Muscle layer of duodenum (tissue), 2 donors: ENCODE results near the gene CDK17.

Experiments used
- H3K27ac ChIP-seq: one replicate; pipeline ENCODE4 v1.7.0; 2013; ENCODE audit warnings: mild to moderate bottlenecking, low read length
- H3K27me3 ChIP-seq: one replicate; pipeline ENCODE4 v1.7.0; 2013; ENCODE audit warnings: low read depth, mild to moderate bottlenecking, control low read depth, low read length
- H3K36me3 ChIP-seq, 2 donors: one replicate each; pipeline ENCODE4 v1.7.0; 2013; ENCODE audit warnings: low read length in 2 of 2, control low read depth in 1 of 2, mild to moderate bottlenecking in 1 of 2; ENCODE audit not compliant: insufficient read depth in 2 of 2, control insufficient read depth in 1 of 2
- H3K4me1 ChIP-seq, 2 donors: one replicate each; pipeline ENCODE4 v1.7.0; 2013; ENCODE audit warnings: low read length in 2 of 2, mild to moderate bottlenecking in 2 of 2, control low read depth in 1 of 2, moderate library complexity in 1 of 2; ENCODE audit not compliant: insufficient read depth in 2 of 2, control insufficient read depth in 1 of 2
- H3K4me3 ChIP-seq, 2 donors: one replicate each; pipeline ENCODE4 v1.7.0; 2013; ENCODE audit warnings: low read length in 2 of 2, low read depth in 1 of 2, mild to moderate bottlenecking in 1 of 2
- H3K9me3 ChIP-seq, 2 donors: one replicate each; pipeline ENCODE4 v1.7.0; 2013; ENCODE audit warnings: low read length in 2 of 2, control low read depth in 1 of 2, mild to moderate bottlenecking in 1 of 2; ENCODE audit not compliant: control insufficient read depth in 1 of 2
- donor health status: healthy.

Gene CDK17

GRCh38 chr12:96366381-96366654 lies 33.9 kb downstream of the CDK17 start:
- H3K27ac ChIP-seq, result peak overlapping the region; percentile 32
- H3K4me3 ChIP-seq, result no peak overlapping the region
- no peaks in the 10 kb centered on the region for H3K27me3 ChIP-seq
- H3K4me1 ChIP-seq, result peaks cover 16 to 47% of the 10 kb centered on the region in 2 donors
- H3K9me3 ChIP-seq, result no peaks in the 10 kb centered on the region
- no peaks in the 10 kb centered on the region for H3K36me3 ChIP-seq

- H3K27me3 ChIP-seq, result no peaks in the 10 kb centered on the region
- no peaks in the 10 kb centered on the region for H3K36me3 ChIP-seq
- peak overlapping the region; percentile 32 for H3K27ac ChIP-seq
- peaks cover 21 to 50% of the 10 kb centered on the region in 2 donors for H3K4me1 ChIP-seq
- no peaks in the 10 kb centered on the region for H3K9me3 ChIP-seq
- H3K4me3 ChIP-seq, result no peak overlapping the region
Measured at GRCh38 chr12:96365604-96366380, 34.4 kb downstream of the CDK17 start.

- Histone ChIP-seq H3K4me1 (peaks cover 25 to 43% of the 10 kb centered on the region in 2 donors), H3K9me3 (no peaks in the 10 kb centered on the region), H3K27ac (no peak overlapping the region), H3K4me3 (no peak overlapping the region), H3K27me3 (no peaks in the 10 kb centered on the region), H3K36me3 (no peaks in the 10 kb centered on the region)
Measured at GRCh38 chr12:96364092-96364700, 36.0 kb downstream of the CDK17 start.

DNA sequence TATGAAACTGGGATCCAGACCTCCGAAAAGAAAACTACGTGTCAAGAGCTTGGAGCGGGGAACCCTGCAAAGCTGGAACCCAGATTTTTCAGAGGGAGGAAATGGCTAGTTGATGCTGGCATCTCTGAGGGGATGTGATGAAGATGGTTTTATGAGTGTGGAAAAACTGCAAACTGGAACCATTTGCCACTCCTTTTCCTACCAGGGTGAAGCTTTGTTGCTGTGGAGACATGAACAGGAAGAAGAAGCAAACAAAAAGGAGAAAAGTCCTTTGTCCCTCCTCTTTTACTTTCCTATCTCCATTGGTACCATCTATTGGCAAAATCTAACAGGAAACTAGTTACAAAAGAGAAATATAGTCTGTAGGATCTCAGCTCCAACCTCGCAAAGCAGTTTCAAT lies 39.2 kb downstream of the CDK17 start:
- H3K36me3 ChIP-seq, result no peaks in the 10 kb centered on the region
- H3K4me1 ChIP-seq, result peaks cover 12 to 33% of the 10 kb centered on the region in 2 donors
- H3K4me3 ChIP-seq, result no peak overlapping the region
- H3K9me3 ChIP-seq, result no peaks in the 10 kb centered on the region
- no peaks in the 10 kb centered on the region for H3K27me3 ChIP-seq
- H3K27ac ChIP-seq, result peak overlapping the region; percentile 22

DNA sequence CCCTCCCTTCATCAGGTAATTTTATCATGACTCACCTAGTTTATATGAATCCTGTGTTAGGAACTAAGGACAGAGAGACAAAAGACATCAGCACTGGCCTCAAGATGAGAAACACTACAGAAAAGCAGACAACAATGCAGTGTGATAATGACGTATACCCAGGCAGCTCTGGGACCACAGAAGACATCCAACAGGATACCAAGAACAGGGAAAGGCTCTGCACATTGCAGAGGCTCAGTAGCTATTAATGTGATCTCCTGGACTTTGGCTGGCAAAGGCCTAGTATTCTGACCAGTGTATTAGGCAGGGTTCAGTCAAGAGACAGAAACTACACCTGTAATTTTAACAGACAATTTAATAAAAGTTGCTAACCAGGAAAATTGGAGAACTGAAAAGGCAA lies 39.7 kb downstream of the CDK17 start:
- peaks cover 12 to 33% of the 10 kb centered on the region in 2 donors for H3K4me1 ChIP-seq
- peak overlapping the region; percentile 22 for H3K27ac ChIP-seq

DNA sequence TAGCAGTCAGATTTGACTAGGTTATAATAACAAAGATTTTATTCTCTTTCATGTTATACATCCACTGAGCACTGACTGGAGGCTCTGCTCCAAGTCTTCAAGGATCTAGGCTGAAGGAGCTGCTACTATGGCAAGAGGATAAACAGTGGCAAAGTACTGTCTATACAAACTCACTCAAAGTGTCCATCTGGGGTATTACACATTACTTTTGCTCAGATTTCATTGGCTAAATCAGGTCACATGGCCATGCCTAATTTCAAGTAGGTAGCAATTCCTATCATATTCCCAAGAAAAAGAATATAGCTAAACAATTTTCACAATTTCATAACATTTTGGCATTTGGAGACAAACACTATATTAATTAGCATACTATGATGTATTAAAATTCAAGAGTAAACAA lies 40.9 kb downstream of the CDK17 start:
- no peaks in the 10 kb centered on the region for H3K9me3 ChIP-seq
- no peaks in the 10 kb centered on the region for H3K27me3 ChIP-seq
- no peaks in the 10 kb centered on the region for H3K36me3 ChIP-seq
- H3K4me3 ChIP-seq, result no peak overlapping the region
- H3K4me1 ChIP-seq, result peaks cover 9 to 36% of the 10 kb centered on the region in 2 donors
- H3K27ac ChIP-seq, result no peak overlapping the region

More for the DNA sequence above, 39.7 kb downstream of the CDK17 start:
- Histone ChIP-seq H3K27me3 (no peaks in the 10 kb centered on the region), H3K4me3 (no peak overlapping the region), H3K36me3 (no peaks in the 10 kb centered on the region), H3K9me3 (no peaks in the 10 kb centered on the region)

GRCh38 chr12:96356831-96357230 lies 43.4 kb downstream of the CDK17 start:
- Histone ChIP-seq H3K4me3 (no peak overlapping the region), H3K4me1 (peaks cover 17 to 53% of the 10 kb centered on the region in 2 donors), H3K9me3 (no peaks in the 10 kb centered on the region), H3K27me3 (no peaks in the 10 kb centered on the region), H3K36me3 (no peaks in the 10 kb centered on the region), H3K27ac (no peak overlapping the region)

DNA sequence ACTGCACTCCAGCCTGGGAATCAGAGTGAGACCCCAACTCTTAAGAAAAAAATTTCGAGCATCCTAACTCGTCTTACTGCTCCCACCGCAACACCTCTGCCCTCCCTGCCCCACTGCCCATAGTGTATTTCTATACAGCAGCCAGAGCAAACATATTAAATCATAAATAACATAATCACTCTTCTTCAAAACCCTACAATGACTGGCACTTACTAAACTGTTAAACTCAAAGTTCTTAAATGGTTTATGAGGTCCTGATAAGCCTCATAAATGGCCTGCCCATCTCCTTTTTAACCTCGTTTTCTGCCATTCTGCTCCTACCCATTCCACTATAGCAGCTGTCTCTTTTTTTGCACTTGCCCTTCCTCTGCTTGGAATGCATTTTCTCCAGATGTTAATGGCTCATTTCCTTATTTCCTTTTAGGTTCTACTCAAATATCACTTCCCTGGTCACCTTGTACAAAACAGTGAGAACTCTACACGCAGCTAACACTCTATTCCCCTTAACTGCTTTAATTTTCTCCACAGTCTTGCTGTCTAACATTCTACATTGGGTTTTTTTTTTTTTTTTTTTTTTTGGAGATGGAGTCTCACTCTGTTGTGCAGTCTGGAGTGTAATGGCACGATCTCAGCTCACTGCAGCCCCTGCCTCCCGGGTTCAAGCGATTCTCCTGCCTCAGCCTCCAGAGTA lies 45.2 kb downstream of the CDK17 start:
- H3K36me3 ChIP-seq, result no peaks in the 10 kb centered on the region
- no peaks in the 10 kb centered on the region for H3K27me3 ChIP-seq
- no peak overlapping the region for H3K4me3 ChIP-seq
- H3K9me3 ChIP-seq, result no peaks in the 10 kb centered on the region
- peaks cover 8 to 49% of the 10 kb centered on the region in 2 donors for H3K4me1 ChIP-seq
- H3K27ac ChIP-seq, result no peak overlapping the region

DNA sequence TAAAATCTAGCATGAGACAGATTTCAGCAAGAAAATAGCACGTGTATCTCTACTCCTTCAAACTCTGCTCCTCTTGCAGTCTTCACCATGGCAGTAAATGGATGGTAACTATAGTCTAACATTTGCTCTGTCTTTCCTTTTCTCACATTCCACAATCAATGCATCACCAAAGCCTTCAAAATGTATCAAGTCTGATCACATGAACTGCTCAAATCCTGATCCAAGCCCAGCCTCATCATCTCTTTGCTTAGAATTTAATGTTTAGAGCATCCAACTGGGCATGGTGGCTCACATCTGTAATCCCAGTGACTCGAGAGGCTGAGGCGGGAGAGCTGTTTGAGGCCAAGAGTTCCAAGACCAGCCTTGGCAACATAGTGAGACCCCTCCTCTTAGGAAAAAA lies 45.9 kb downstream of the CDK17 start:
- no peak overlapping the region for H3K27ac ChIP-seq
- H3K4me1 ChIP-seq, result peaks cover 8 to 49% of the 10 kb centered on the region in 2 donors
- H3K4me3 ChIP-seq, result no peak overlapping the region
- H3K9me3 ChIP-seq, result no peaks in the 10 kb centered on the region
- H3K36me3 ChIP-seq, result no peaks in the 10 kb centered on the region
- no peaks in the 10 kb centered on the region for H3K27me3 ChIP-seq

DNA sequence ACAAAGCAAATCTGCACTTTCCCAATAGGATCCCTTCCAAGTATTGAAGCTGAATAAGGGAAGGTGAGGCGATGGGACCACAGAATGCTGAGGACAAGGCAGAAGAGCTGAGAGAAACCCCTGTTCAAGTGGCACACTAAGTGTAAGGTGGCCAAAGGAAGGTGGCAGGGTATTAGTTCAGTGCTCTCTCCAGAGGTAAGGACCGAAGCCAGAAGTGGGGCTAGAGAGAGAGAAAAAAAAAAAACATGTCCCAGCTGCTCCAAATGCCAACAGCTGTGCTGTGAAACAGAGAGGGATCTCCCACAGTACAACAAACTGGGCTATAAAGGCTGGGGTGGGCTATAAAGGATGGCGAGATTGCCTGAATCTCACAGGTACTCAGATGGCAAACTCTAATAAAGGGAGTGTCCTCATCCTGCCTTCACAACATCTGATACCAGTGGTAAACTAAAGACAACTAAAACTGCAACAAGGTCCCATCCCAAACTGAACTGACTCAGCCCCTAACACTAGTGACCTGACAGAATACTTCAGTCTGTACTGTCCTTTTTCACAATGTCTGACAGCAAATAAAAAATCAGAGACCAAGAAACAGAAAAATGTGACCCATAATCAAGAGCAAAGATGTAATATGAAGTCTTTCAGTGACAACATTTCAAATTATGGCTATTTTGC lies 47.9 kb downstream of the CDK17 start:
- no peaks in the 10 kb centered on the region for H3K27me3 ChIP-seq
- no peaks in the 10 kb centered on the region for H3K9me3 ChIP-seq
- no peak overlapping the region for H3K27ac ChIP-seq
- no peaks in the 10 kb centered on the region for H3K36me3 ChIP-seq
- H3K4me3 ChIP-seq, result no peak overlapping the region
- H3K4me1 ChIP-seq, result peaks cover 8 to 51% of the 10 kb centered on the region in 2 donors

DNA sequence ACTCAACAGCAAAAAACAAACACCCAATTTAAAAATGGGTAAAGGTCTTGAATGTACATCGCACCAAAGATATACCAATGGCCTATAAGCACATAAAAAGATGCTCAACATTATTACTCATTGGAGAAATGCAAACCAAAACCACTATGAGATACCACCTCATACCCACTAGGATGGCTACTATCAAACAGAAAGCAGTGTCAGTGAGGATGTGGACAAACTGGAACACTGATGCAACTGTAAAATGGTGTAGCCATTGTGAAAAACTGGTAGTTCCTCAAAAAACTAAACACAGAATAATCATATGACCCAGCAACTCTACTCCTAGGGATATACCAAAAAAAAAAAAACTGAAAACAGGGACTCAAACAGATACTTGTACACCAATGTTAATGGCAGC lies 49.3 kb downstream of the CDK17 start:
- Histone ChIP-seq H3K27ac (no peak overlapping the region), H3K4me3 (no peak overlapping the region), H3K4me1 (peaks cover 8 to 44% of the 10 kb centered on the region in 2 donors), H3K36me3 (no peaks in the 10 kb centered on the region), H3K9me3 (no peaks in the 10 kb centered on the region), H3K27me3 (no peaks in the 10 kb centered on the region)
